Large intestine (tissue), 3 donors: ENCODE data around the gene SUN3. TPM values are rescaled to one million over a fixed set of nuclear protein-coding genes. Genes with fewer than 3 reads are reported as not detected.

Experiments
- DNase-seq, 2 donors: peaks; one replicate each; pipeline versions ENCODE4 v3.0.0 to v3.0.0-alpha.2; 2013
- H3K27ac ChIP-seq: one replicate; pipeline ENCODE4 v1.5.1; 2013; ENCODE audit warnings: low read length
- H3K27me3 ChIP-seq: 2 replicates; pipeline ENCODE4 v1.6.1; 2013; ENCODE audit warnings: low read length; ENCODE audit not compliant: control insufficient read depth, insufficient read depth
- H3K36me3 ChIP-seq: 2 replicates; pipeline ENCODE4 v1.6.1; 2013; ENCODE audit warnings: low read length; ENCODE audit not compliant: control insufficient read depth, insufficient read depth
- H3K4me1 ChIP-seq: one replicate; pipeline ENCODE4 v1.6.1; 2013; ENCODE audit warnings: low read length; ENCODE audit not compliant: control insufficient read depth, insufficient read depth
- H3K4me3 ChIP-seq: one replicate; pipeline ENCODE4 v1.5.1; 2013; ENCODE audit warnings: low read length
- H3K9me3 ChIP-seq: one replicate; pipeline ENCODE4 v1.6.1; 2013; ENCODE audit warnings: mild to moderate bottlenecking, low read depth, low read length, moderate library complexity; ENCODE audit not compliant: control insufficient read depth
- WGBS: methylation state at CpG from one replicate; pipeline ENCODE4 v1.1.5; 2013; ENCODE audit warnings: low lambda C conversion rate; ENCODE audit not compliant: insufficient coverage; 5-methylcytosine and 5-hydroxymethylcytosine counted together
- polyA plus RNA-seq: library from polyadenylated mRNA; unstranded; fragments of 120-200 nt; gene quantifications from one replicate; pipeline ENCODE4 v1.2.1, GENCODE V29; 2013

SUN3 gene
- polyA plus RNA-seq, 1 donor, result not detected

GRCh38 chr7:48033922-48034321 is 5.0 kb upstream of the SUN3 start:
- no peaks in the 10 kb centered on the region for H3K9me3 ChIP-seq

GRCh38 chr7:48031111-48031510 is 2.2 kb upstream of the SUN3 start:
- H3K36me3 ChIP-seq, result no peaks in the 10 kb centered on the region
- H3K27me3 ChIP-seq, result peaks cover 29% of the 10 kb centered on the region
- no CpG with 5 or more reads among the region's 2 CpGs for WGBS
- H3K9me3 ChIP-seq, result no peaks in the 10 kb centered on the region
- no peak overlapping the region for H3K4me3 ChIP-seq
- no peak for DNase-seq
- H3K27ac ChIP-seq, result no peak overlapping the region
- H3K4me1 ChIP-seq, result peaks cover 8% of the 10 kb centered on the region

More at GRCh38 chr7:48033922-48034321, 5.0 kb upstream of the SUN3 start:
- Histone ChIP-seq H3K4me1 (peaks cover 9% of the 10 kb centered on the region), H3K27ac (no peak overlapping the region), H3K36me3 (no peaks in the 10 kb centered on the region), H3K27me3 (peaks cover 49% of the 10 kb centered on the region), H3K4me3 (no peak overlapping the region)
- DNase-seq, result no peak
- WGBS, result no CpG with 5 or more reads among the region's 5 CpGs

GRCh38 chr7:48025624-48026023 is 3.3 kb downstream of the SUN3 start:
- H3K27ac ChIP-seq, result no peak overlapping the region
- H3K4me3 ChIP-seq, result no peak overlapping the region
- peaks cover 2% of the 10 kb centered on the region for H3K27me3 ChIP-seq
- peaks cover 6% of the 10 kb centered on the region for H3K9me3 ChIP-seq
- no peak for DNase-seq
- no peaks in the 10 kb centered on the region for H3K36me3 ChIP-seq
- H3K4me1 ChIP-seq, result no peaks in the 10 kb centered on the region
- 0% methylated on average over 1 of the region's 5 CpGs for WGBS

GRCh38 chr7:48017674-48018073 is 11.2 kb downstream of the SUN3 start:
- DNase-seq, result no peak

GRCh38 chr7:48016641-48017040 is 12.3 kb downstream of the SUN3 start:
- peaks cover 5% of the 10 kb centered on the region for H3K27me3 ChIP-seq
- DNase-seq, result no peak
- no peaks in the 10 kb centered on the region for H3K36me3 ChIP-seq
- H3K4me1 ChIP-seq, result no peaks in the 10 kb centered on the region
- no peaks in the 10 kb centered on the region for H3K9me3 ChIP-seq
- no peak overlapping the region for H3K4me3 ChIP-seq
- no peak overlapping the region for H3K27ac ChIP-seq

More at GRCh38 chr7:48017674-48018073, 11.2 kb downstream of the SUN3 start:
- no CpG with 5 or more reads among the region's 4 CpGs for WGBS
- H3K4me3 ChIP-seq, result no peak overlapping the region
- H3K9me3 ChIP-seq, result no peaks in the 10 kb centered on the region
- H3K27me3 ChIP-seq, result peaks cover 5% of the 10 kb centered on the region
- H3K4me1 ChIP-seq, result no peaks in the 10 kb centered on the region
- H3K27ac ChIP-seq, result no peak overlapping the region
- no peaks in the 10 kb centered on the region for H3K36me3 ChIP-seq

GRCh38 chr7:48011951-48012350 is 17.0 kb downstream of the SUN3 start:
- no CpG with 5 or more reads among the region's 3 CpGs for WGBS
- Histone ChIP-seq H3K27me3 (peaks cover 5% of the 10 kb centered on the region), H3K4me1 (no peaks in the 10 kb centered on the region), H3K4me3 (no peak overlapping the region), H3K36me3 (no peaks in the 10 kb centered on the region), H3K9me3 (no peaks in the 10 kb centered on the region), H3K27ac (no peak overlapping the region)
- no peak for DNase-seq

GRCh38 chr7:48011323-48011722 is 17.6 kb downstream of the SUN3 start:
- Histone ChIP-seq H3K36me3 (no peaks in the 10 kb centered on the region), H3K9me3 (no peaks in the 10 kb centered on the region), H3K27ac (no peak overlapping the region), H3K4me3 (no peak overlapping the region), H3K27me3 (peaks cover 5% of the 10 kb centered on the region), H3K4me1 (no peaks in the 10 kb centered on the region)
- 90% methylated on average over 2 of the region's 2 CpGs for WGBS
- no peak for DNase-seq

GRCh38 chr7:48009954-48010353 is 19.0 kb downstream of the SUN3 start:
- peaks cover 3% of the 10 kb centered on the region for H3K27me3 ChIP-seq
- no CpG with 5 or more reads among the region's 4 CpGs for WGBS
- DNase-seq, result no peak
- no peak overlapping the region for H3K4me3 ChIP-seq
- H3K27ac ChIP-seq, result no peak overlapping the region
- H3K4me1 ChIP-seq, result no peaks in the 10 kb centered on the region
- H3K9me3 ChIP-seq, result no peaks in the 10 kb centered on the region
- no peaks in the 10 kb centered on the region for H3K36me3 ChIP-seq

DNA sequence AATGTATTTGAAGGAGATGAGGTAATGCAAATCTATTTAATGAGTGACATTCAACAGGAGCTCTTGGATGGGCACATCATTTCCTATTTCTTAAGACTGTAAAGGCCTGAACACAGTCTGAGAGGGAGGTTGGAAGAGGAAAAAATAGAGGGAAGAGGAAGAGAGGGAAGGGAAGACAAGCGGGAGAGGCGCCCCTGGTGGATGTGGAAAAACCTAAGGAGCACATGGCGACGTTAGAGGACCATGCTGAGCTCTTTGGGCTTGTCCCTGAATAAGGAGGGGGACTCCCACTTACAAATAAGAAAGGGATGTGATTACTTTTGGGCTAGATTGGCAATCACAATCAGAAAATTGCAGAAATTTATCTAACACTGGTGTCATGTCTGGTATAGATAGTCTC is 19.6 kb downstream of the SUN3 start:
- no peak overlapping the region for H3K27ac ChIP-seq
- no peak for DNase-seq
- H3K4me1 ChIP-seq, result no peaks in the 10 kb centered on the region
- peaks cover 3% of the 10 kb centered on the region for H3K27me3 ChIP-seq
- H3K4me3 ChIP-seq, result no peak overlapping the region
- no peaks in the 10 kb centered on the region for H3K9me3 ChIP-seq
- 89% methylated on average over 3 of the region's 4 CpGs for WGBS
- no peaks in the 10 kb centered on the region for H3K36me3 ChIP-seq

DNA sequence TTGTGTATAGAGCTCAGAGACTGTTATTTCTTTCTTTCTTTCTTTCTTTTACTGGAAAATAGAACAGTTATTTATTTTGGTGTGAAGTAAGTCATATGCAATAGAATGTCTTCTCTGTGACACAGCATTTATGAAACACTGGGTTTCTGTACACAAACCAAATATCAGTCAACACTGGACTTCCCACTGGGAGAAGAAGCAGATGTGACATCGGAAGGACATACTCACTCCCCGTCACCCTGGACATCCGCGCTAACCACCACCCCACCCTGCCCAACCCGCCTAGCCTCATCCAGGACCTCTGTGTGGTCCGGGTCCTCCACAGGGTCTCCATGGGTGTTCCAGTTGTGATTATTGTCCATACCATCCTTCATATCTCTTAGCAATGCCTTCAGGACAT is 22.0 kb downstream of the SUN3 start:
- H3K4me1 ChIP-seq, result no peaks in the 10 kb centered on the region
- no peaks in the 10 kb centered on the region for H3K9me3 ChIP-seq
- H3K36me3 ChIP-seq, result no peaks in the 10 kb centered on the region
- H3K4me3 ChIP-seq, result no peak overlapping the region
- WGBS, result no CpG with 5 or more reads among the region's 6 CpGs
- H3K27me3 ChIP-seq, result peaks cover 3% of the 10 kb centered on the region
- no peak for DNase-seq
- no peak overlapping the region for H3K27ac ChIP-seq

- Histone ChIP-seq H3K27me3 (no peaks in the 10 kb centered on the region), H3K9me3 (no peaks in the 10 kb centered on the region)
- WGBS, result 30% methylated on average over 2 of the region's 5 CpGs
Observed at GRCh38 chr7:48004638-48005037, 24.3 kb downstream of the SUN3 start.

More at GRCh38 chr7:48004638-48005037, 24.3 kb downstream of the SUN3 start:
- Histone ChIP-seq H3K4me1 (no peaks in the 10 kb centered on the region), H3K4me3 (no peak overlapping the region), H3K27ac (no peak overlapping the region), H3K36me3 (no peaks in the 10 kb centered on the region)
- no peak for DNase-seq
